ENCODE results near the gene AKAP1. TPM values are rescaled to one million over a fixed set of nuclear protein-coding genes. Genes with fewer than 3 reads are reported as not detected.

AKAP1 gene
- polyA plus RNA-seq, 2 of the 4 experiments (the other 2 are of a cell fraction), result 45.8 to 48.0 TPM

GRCh38 chr17:57046749-57047148 is 38.3 kb upstream of the AKAP1 start:
- 88% methylated on average over 18 of the region's 18 CpGs for WGBS (ENCODE audit: missing lambda C conversion rate)
- ATAC-seq (no peak), DNase-seq (ENCODE audit: low read depth in 1 of 2, low spot score in 1 of 2) (no peak), FAIRE-seq (no peak)
- TF ChIP-seq JUN (IDR thresholded peaks at IDR 0.05) (no peak), ELK1 (IDR thresholded peaks at IDR 0.05; ENCODE audit: low read depth, low read length) (no peak), GATA3 (IDR thresholded peaks at IDR 0.05; ENCODE audit: borderline replicate concordance) (no peak), CTCF (IDR thresholded peaks at IDR 0.05) (no peak), FOSB (CRISPR knock-in tag; IDR thresholded peaks at IDR 0.05) (no peak), POLR2AphosphoS2 (conservative IDR thresholded peaks at IDR 0.05; ENCODE audit: low read length) (no peak), HOXB13 (CRISPR knock-in tag; IDR thresholded peaks at IDR 0.05; ENCODE audit: low read depth) (no peak), BCL3 (IDR thresholded peaks at IDR 0.05) (no peak), NR3C1 (IDR thresholded peaks at IDR 0.05) (no peak), MYC (IDR thresholded peaks at IDR 0.05; ENCODE audit: borderline replicate concordance, low read length) (no peak), REST (IDR thresholded peaks at IDR 0.05) (no peak), PHF8 (IDR thresholded peaks at IDR 0.05; ENCODE audit: borderline replicate concordance, low read depth) (no peak), EHMT2 (IDR thresholded peaks at IDR 0.05; ENCODE audit: low read depth) (no peak), CEBPB (IDR thresholded peaks at IDR 0.05) (no peak), CHD4 (IDR thresholded peaks at IDR 0.05; ENCODE audit: borderline replicate concordance) (no peak)
- ChIA-PET CTCF (interaction anchor here (0.6 kb wide), 1 partner anchor 656 kb away, joined by 3 read pairs; no protein-coding TSS in a partner anchor), POLR2A (interaction anchor here (0.6 kb wide), 1 partner anchor 1332 kb away, joined by 3 read pairs; no protein-coding TSS in a partner anchor)
- no peaks in the 10 kb centered on the region for H3K4me1 ChIP-seq
- no peak overlapping the region for H3K4me3 ChIP-seq
- H3K4me2 ChIP-seq, result no peak overlapping the region
- H3K9me3 ChIP-seq, result no peaks in the 10 kb centered on the region
- no peak overlapping the region for H3K27ac ChIP-seq

DNA sequence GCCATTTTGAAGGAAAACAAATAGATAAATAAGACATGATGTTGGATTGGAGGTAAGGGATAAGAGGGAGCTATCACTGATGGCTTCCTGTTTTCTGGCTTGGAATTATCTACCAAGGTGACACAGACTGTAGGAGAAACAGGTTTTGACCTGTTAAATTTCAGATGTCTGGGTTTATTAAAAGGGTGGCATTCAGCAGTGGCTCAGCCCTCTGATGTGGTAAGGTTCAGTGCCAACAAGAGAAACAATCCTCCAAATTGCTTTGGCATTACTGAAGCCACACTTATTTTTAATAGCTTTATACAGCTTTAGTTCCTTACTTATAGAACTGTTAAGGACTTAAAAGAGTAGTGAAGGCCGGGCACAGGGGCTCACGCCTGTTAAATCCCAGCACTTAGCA is 37.0 kb upstream of the AKAP1 start:
- no peak overlapping the region for H3K27ac ChIP-seq
- FAIRE-seq (no peak), ATAC-seq (no peak), DNase-seq (ENCODE audit: low read depth in 1 of 2, low spot score in 1 of 2) (no peak)
- no peaks in the 10 kb centered on the region for H3K9me3 ChIP-seq
- ChIA-PET POLR2A (no interaction called here), CTCF (interaction anchor here (0.9 to 2.0 kb wide), 5 partner anchors 13 to 40 kb away, joined by 3 to 6 read pairs (median 3); no protein-coding TSS in a partner anchor)
- H3K4me3 ChIP-seq, result no peak overlapping the region
- 53% methylated on average over 2 of the region's 2 CpGs for WGBS (ENCODE audit: missing lambda C conversion rate)
- H3K4me2 ChIP-seq, result no peak overlapping the region
- H3K4me1 ChIP-seq, result no peaks in the 10 kb centered on the region
- TF ChIP-seq ZSCAN20 (CRISPR knock-in tag; IDR thresholded peaks at IDR 0.05), result no peak
- no peak for TF ChIP-seq HOXB13 (CRISPR knock-in tag; IDR thresholded peaks at IDR 0.05; ENCODE audit: low read depth)
- TF ChIP-seq TFCP2L1 (CRISPR knock-in tag; IDR thresholded peaks at IDR 0.05), result no peak
- TF ChIP-seq, protein P1, sequence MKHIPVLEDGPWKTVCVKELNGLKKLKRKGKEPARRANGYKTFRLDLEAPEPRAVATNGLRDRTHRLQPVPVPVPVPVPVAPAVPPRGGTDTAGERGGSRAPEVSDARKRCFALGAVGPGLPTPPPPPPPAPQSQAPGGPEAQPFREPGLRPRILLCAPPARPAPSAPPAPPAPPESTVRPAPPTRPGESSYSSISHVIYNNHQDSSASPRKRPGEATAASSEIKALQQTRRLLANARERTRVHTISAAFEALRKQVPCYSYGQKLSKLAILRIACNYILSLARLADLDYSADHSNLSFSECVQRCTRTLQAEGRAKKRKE (CRISPR knock-in tag; IDR thresholded peaks at IDR 0.05; ENCODE audit: low read depth), result no peak
- no peak for TF ChIP-seq EHMT2 (IDR thresholded peaks at IDR 0.05; ENCODE audit: low read depth)
- TF ChIP-seq KDM1A (IDR thresholded peaks at IDR 0.05; ENCODE audit: low read depth), result no peak
- no peak for TF ChIP-seq CHD2 (IDR thresholded peaks at IDR 0.05; ENCODE audit: low read length, partially characterized antibody)
- TF ChIP-seq FOSB (CRISPR knock-in tag; IDR thresholded peaks at IDR 0.05), result no peak
- no peak for TF ChIP-seq ZFP36 (IDR thresholded peaks at IDR 0.05; ENCODE audit: borderline replicate concordance, partially characterized antibody)
- no peak for TF ChIP-seq HOXA7 (CRISPR knock-in tag; IDR thresholded peaks at IDR 0.05)
- TF ChIP-seq SREBF2 (IDR thresholded peaks at IDR 0.05), result no peak
- TF ChIP-seq CBX8 (IDR thresholded peaks at IDR 0.05), result no peak
- no peak for TF ChIP-seq HDAC2 (IDR thresholded peaks at IDR 0.05)
- TF ChIP-seq EHF (CRISPR knock-in tag; IDR thresholded peaks at IDR 0.05), result no peak
- no peak for TF ChIP-seq ESRRA (IDR thresholded peaks at IDR 0.05; ENCODE audit: borderline replicate concordance, low read length)
